ENCODE results near the gene GSPT1. TPM values are rescaled to one million over a fixed set of nuclear protein-coding genes. Genes with fewer than 3 reads are reported as not detected.

GSPT1 gene
- total RNA-seq, 1 experiment from 2014 or later: 161 TPM

Other genes starting within 250 kb of the GSPT1 start
- gene SNN, start 247.5 kb downstream of the GSPT1 start, total RNA-seq (2014; rRNA removed; shearing (Covaris generic)): 20.7 and 30.9 TPM in 2 replicates
- 33.8 and 35.9 TPM in 2 replicates for gene TXNDC11, start 173.1 kb downstream of the GSPT1 start, total RNA-seq (2014; rRNA removed; shearing (Covaris generic))
- 32.0 and 73.5 TPM in 2 replicates for gene ZC3H7A, start 118.7 kb downstream of the GSPT1 start, total RNA-seq (2014; rRNA removed; shearing (Covaris generic))
- gene RSL1D1, start 64.4 kb downstream of the GSPT1 start, total RNA-seq (2014; rRNA removed; shearing (Covaris generic)): 345 and 364 TPM in 2 replicates
- gene NPIPB2, start 26.1 kb upstream of the GSPT1 start, total RNA-seq (2014; rRNA removed; shearing (Covaris generic)): 5.1 TPM in 1 of 2 replicates, not detected in the other
- gene TNFRSF17, start 49.3 kb upstream of the GSPT1 start, total RNA-seq (2014; rRNA removed; shearing (Covaris generic)): not detected in 2 replicates
- gene SNX29, start 60.8 kb upstream of the GSPT1 start, total RNA-seq (2014; rRNA removed; shearing (Covaris generic)): 5.9 and 8.0 TPM in 2 replicates